GM18867 (cell line): ENCODE results near the gene IGLL1.
"Not testable (repeated sequence)": the region's sequence is repeated elsewhere in the genome, so short reads cannot be mapped to it uniquely, and the experiment has no call there.

ENCODE experiments used
- ATAC-seq: cut with Tn5 transposase; IDR thresholded peaks from one replicate; pipeline ENCODE4 v1.9.1; 2021; ENCODE audit warnings: mild to moderate bottlenecking, moderate library complexity; ENCODE audit not compliant: unreplicated experiment

IGLL1 gene

GRCh38 chr22:23565305-23565914 lies 14.7 kb downstream of the IGLL1 start:
- no peak for ATAC-seq

- no peak for ATAC-seq
Observed at GRCh38 chr22:23564276-23564675, 15.8 kb downstream of the IGLL1 start.

GRCh38 chr22:23563111-23563510 lies 17.0 kb downstream of the IGLL1 start:
- no peak for ATAC-seq

DNA sequence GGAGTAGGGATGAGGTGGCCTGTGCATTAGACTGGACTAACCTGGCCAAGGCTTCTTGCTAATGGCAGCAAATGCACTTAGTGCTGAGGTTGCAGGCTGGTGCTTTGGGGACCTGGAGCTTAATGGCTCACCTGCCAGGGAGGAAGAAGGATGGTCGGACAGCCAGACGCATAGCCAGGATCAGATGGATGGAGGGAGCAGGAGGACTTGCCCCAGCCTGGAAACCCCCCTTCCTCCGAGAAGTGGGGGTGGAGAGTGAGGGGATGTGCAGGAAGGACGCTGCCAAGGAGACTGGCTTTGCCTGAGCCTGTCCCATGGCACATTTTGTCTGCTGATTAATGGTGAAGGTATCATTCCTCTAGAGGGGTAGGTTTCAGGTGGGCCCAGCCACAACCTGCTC lies 17.9 kb downstream of the IGLL1 start:
- ATAC-seq: no peak

DNA sequence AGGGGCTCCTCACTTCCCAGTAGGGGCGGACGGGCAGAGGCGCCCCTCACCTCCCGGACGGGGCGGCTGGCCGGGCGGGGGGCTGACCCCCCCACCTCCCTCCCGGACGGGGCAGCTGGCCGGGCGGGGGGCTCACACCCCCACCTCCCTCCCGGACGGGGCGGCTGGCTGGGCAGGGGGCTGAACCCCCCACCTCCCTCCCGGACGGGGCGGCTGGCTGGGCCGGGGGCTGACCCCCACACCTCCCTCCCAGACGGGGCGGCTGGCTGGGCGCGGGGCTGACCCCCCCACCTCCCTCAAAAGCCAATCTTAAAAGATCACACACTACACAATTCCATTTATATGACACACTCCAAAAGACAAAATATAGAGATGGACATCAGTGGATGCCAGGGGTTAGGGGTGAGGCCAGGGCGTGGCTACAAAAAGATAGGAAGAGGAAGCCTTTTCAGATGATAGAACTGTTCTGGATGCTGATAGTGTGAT lies 19.0 kb downstream of the IGLL1 start:
- ATAC-seq: not testable (repeated sequence)

GRCh38 chr22:23560215-23560614 lies 19.9 kb downstream of the IGLL1 start:
- not testable (repeated sequence) for ATAC-seq

DNA sequence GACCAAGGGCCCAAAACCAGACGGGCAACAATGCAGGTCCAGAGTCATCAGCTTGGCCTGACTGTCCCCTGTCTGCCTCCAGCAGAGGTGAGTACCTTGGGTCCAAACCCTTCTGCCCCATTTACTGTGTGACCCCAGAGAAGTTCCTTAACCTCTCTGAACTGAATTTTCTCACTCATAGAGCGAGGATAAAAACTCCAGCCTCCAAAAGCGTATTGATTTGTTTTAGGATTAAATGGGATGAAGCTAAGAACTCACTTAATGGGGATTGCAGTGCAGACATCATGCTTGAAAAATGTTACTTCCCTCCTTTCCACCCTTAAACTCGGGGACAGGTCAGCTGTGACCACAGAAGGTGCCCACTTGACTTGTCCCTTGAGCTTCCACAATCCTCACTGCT lies 22.6 kb downstream of the IGLL1 start:
- no peak for ATAC-seq

GRCh38 chr22:23557036-23557435 lies 23.1 kb downstream of the IGLL1 start:
- ATAC-seq: no peak

DNA sequence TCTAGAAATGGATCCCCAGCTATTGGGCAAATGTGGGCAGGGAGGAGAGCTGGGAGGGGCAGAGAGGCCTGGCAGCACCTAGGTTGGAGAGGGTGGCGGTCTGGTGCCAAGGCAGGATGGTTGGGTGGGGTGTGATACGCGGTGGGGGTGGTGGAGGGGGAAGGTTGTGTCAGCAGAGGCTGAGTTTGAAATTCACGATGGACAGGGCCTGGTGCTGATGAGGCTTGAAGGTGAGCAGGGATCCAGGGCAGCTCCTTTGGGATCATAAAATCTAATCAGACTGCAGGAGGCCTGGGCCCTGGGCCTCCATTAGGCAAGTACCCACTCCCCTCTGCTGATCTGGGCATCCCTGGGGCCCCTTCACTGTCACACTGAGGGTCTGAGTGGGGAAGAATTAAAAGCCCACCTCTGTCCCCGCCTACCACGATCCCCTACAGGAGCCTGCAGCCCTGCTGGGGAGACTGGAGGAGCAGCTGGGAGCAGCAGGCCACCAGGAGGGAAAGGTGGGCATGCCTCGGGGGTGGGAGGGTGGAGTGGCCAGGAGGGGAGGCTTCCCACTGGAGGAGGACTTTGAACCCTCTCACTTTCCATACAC lies 24.0 kb downstream of the IGLL1 start:
- no peak for ATAC-seq

GRCh38 chr22:23555118-23555517 lies 25.0 kb downstream of the IGLL1 start:
- ATAC-seq: no peak

DNA sequence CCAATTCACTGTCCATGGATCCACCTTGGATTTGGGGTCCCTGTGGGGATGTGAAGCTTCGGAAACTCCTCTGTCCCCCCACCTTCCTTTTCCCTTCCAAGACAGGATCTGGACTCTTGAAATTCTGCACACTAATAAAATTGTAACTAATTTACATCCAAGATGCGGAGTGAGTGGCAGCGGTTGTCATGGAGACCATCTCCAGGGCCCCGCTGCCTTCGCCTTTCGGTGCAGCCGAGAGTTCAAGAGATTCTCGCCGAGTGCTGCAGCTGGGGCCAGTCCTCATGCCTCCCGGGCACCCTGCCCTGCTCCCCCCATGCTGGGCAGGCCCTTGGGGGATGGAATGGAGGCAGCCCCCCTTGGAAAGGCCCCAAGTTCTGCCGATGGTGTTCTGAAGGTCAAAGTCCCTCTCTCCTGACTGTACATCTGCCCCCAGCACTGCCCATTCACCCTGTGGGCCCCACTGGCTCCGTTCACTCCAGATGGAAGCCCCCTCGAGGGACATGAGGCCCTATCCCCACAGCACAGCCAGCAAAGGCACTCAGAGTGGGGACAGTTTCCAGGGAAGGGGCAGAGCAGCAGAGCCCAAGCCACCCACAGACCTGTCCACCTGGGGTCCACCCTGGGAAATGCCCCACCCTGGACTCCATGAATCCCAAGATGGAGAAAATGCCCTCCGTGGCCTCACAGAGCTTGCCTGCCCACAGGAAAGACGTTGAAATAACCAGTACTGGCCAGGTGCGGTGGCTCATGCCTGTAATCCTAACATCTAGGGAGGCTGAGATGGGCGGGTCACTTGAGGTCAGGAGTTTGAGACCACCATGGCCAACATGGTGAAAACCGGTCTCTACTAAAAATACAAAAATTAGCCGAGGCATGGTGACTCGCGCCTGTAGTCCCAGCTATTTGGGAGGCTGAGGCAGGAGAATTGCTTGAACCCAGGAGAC lies 25.9 kb downstream of the IGLL1 start:
- ATAC-seq: no peak

GRCh38 chr22:23553438-23553837 lies 26.7 kb downstream of the IGLL1 start:
- no peak for ATAC-seq

DNA sequence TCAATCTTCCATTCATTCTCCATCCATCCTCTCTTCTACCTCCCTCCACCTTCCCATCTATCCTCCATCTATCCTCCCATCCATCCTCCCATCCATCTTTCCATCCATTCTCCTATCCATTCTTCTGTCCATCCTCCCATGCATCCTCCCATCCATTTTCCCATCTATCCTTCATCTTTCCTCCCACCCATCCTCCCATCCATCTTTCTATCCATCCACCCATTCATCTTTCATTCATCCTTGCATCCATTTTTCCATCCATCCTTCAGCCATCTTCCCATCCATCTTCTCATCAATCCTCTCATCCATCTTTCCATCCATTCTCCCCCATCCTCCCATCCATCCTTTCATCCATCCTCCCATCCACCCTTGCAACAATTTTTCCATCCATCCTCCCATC lies 27.5 kb downstream of the IGLL1 start:
- no peak for ATAC-seq

DNA sequence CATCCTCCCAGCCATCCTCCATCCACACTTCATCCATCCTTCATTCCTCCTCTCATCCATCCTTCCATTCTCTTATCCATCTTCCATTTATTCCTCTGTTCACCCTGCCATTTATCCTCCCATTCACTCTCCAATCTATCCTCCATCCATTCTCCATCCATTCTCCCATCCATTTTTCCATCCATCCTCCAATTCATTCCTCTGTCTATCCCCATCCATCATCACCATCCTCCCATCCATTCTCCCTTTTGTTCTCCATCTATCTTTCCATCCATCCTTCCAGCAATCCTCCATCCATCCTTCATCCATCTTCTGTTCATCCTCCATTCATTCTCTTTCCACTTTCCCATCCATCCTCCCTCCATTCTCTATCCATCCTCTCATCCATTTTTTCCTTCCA lies 28.7 kb downstream of the IGLL1 start:
- ATAC-seq: no peak

DNA sequence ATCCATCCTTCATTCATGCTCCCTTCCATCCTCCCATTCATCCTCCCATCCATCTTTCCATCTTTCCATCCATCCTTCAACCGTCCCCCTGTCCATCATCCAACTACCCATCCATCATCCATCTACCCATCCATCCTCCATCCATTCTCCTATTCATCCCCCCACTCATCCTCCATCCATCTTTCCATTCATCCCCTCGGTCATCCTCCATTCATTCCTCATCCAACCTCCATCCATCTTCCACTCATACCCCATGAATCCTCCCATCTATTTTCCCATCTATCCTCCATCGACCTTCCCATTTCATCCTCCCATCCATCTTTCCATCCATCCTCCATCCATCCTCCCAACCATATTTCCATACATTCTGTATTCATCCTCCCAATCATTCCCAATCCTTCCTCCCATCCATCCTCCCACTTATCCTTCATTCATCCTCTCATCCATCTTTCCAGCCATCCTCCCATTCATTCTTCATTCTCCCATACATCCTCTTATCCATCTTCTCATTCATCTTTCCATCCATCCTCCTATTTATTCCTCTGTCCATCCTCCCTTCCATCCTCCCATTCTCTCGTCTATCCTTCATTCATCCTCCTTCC lies 29.9 kb downstream of the IGLL1 start:
- ATAC-seq: no peak

DNA sequence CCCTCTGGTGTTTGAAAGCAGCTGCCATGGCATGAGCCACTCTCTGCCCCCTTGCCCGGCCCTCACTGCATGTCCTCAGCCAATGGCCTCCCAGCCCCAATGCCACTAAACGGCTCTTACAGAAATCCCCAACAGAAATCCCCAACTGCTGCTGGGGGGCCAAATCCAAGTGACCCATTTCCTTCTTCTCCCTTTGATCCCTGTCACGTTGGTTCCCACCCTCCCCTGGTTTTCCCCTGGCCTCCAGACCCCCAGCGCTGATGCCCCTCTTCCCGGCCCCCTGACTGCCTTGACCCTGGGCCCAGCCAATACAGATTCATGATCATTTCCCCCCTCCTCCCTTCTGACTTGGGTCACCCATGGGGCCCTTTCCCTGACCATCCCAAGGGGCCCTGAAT lies 30.9 kb downstream of the IGLL1 start:
- ATAC-seq: no peak

GRCh38 chr22:23548501-23549197 lies 31.4 kb downstream of the IGLL1 start:
- ATAC-seq: no peak

- ATAC-seq: no peak
Observed at GRCh38 chr22:23547818-23548500, 32.1 kb downstream of the IGLL1 start.

GRCh38 chr22:23547382-23547781 lies 32.7 kb downstream of the IGLL1 start:
- ATAC-seq: not testable (repeated sequence)

DNA sequence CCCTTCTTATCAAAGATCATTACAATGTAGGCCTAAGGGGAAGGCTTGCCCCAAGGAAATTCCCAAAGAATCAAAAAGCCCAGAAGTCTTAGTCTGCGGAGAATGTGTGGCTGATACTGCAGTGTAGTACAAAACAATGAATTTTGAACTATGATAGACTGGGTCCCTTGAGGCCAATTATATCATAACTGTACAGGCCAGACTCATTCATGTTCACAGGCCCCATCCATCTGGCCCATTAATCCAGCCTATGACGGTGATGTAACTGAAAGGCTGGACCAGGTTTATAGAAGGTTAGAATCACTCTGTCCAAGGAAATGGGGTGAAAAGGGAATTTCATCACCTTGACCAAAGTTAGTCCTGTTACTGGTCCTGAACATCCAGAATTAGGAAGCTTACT lies 35.2 kb downstream of the IGLL1 start:
- no peak for ATAC-seq
